Hindlimb muscle (tissue), 1 donor: ENCODE results near the gene NDUFS3. TPM values are rescaled to one million over a fixed set of nuclear protein-coding genes. Genes with fewer than 3 reads are reported as not detected.

Experiments used
- DNase-seq: peaks from one replicate; pipeline ENCODE4 v3.0.0-alpha.2; 2013
- polyA plus RNA-seq: library from polyadenylated mRNA; unstranded; fragments of 120-200 nt; gene quantifications from one replicate; pipeline ENCODE4 v1.2.1, GENCODE V29; 2013; ENCODE audit not compliant: insufficient read length

NDUFS3 gene
- polyA plus RNA-seq, 1 donor = 86.6 TPM

DNA sequence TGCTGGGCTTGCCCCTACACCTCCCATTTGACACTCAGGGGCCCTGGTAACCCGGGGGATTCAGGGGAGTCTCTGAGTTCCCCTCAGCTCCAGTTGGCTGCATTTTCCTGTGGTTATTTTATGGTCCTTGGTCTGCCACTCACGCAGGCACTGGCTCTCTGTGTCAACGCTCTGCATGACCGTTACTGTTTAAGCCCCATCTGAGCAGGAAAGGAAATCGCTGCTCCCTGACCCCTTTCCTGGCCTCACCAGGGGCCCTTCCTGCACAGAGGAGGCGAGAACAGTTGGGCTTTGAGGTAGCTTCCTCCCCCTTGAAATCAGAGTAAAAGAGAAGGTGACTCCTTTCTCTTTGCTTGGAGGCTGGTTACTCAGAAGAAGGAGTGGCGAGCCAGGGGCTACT lies 12.9 kb downstream of the NDUFS3 start:
- no peak for DNase-seq

GRCh38 chr11:47592251-47592650 lies 13.4 kb downstream of the NDUFS3 start:
- DNase-seq = no peak

GRCh38 chr11:47592970-47593369 lies 14.1 kb downstream of the NDUFS3 start:
- DNase-seq = no peak

DNA sequence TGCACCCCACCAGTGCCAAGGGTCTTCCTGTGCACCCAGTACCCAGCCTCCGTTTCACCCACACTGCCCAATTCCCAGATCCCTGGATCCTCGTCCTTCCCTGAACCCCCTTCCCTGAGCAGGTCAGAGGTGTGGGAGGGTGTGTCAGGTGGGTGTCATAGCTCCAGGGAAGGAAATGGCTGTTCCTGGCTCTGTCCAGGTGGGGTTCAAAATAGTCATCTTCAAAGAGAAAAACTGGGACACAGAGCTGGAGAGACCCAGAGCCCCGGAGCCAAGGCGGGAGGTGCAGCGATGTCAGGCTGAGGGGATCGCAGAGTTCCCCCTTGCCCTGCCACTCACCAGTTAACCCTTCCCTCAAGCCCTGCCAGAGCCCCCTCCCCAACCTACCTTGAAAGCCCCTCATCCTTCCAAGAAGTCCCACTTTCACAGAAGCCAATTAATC lies 14.6 kb downstream of the NDUFS3 start:
- DNase-seq = no peak

DNA sequence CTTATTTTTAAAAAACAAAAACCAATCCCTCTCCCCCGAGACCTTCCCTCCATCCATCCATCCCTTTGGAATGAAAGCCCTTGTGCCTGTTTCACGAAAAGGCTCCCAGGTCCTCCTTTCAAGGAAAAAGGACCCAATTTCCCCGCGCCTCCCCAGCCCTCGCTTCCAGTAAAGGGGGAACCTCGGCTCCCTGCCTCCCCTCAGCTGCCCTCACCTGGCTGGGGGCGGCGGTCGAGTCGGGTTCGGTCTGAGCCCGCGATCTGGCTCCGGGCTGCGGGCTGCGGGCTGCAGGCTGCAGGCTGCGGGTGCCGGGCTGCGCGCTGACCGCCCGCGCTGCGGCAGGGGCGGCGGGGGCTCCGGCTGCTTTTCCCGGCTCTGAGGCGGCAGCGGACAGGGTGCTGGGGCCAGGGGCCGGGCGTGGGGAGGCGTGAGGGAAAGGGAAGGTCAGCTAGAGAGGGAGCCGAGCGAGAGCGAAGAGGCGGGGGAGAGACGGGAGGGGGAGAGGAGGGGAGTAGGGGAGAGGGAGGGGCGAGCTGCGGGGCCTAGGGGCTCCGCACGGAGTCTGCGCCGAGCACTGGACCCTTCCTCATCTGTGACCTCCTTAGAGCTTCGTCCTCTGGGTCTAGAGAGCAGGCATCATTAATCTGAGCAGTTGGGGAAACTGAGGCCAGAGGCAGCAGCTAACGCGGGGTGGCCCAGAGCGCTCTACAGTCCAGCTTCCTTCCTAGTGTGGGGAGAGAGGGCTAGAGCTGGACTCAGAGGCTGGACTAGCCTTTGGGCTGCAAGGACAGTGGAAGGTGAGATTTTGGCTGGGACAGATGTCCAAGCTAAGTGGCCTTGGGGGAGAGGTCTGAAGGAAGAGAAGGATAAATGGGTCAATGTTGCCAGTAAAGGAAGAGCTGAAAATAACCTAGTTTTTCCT lies 15.3 kb downstream of the NDUFS3 start, which contains the start of gene C1QTNF4:
Gene C1QTNF4 (minus strand): TSS at position 478 of the 922 bp plus-strand sequence. CDS start 3,601 bp downstream, outside the sequence.
- no peak for DNase-seq

GRCh38 chr11:47595029-47595428 lies 16.2 kb downstream of the NDUFS3 start:
- no peak for DNase-seq

GRCh38 chr11:47595967-47596366 lies 17.1 kb downstream of the NDUFS3 start:
- no peak for DNase-seq

- DNase-seq = no peak
These were observed 21.0 kb downstream of the NDUFS3 start for GRCh38 chr11:47599902-47600301.

- no peak for DNase-seq
These were observed 24.4 kb downstream of the NDUFS3 start for GRCh38 chr11:47603295-47603694.

GRCh38 chr11:47605921-47606320 lies 27.0 kb downstream of the NDUFS3 start:
- DNase-seq = no peak

DNA sequence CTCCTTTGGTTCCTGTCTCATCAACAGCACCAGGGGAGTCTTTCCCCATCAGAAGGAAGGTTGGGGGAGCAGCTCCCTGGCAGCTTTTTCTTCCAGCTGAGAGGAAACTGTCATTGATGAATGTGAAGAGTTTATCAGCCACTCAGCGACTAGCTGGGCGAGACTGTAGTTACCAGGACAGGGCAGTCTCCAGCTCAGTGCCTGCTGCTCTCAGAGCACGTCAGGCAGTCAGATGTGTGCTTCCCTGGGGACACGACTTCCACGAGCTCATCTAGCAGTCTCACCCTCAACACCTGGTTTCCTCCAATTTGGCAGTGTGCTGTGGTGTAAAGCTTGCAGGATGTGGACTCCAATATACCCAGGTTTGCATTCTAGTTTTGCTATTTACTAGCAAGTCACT lies 27.9 kb downstream of the NDUFS3 start:
- DNase-seq = no peak

- DNase-seq = no peak
These were observed 28.5 kb downstream of the NDUFS3 start for GRCh38 chr11:47607380-47607779.

DNA sequence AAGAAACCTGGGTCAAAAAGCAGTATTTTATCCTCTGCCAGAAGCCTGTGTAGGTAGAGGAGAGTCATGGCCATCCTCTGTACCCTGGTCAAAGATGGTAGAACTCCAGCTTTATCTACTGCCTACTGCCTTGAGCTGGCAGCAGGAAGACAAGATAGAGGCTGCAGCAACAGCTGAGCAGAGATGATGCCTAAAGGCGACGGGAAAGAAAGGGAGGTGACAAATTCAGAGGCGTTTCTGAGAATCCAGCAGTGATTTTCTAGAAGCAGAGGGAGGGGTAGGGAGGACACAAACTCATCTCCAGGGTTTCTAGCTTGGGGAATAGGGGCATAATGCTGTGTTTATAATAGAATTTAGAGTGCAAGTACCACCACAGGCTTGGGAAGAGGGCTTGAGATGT lies 30.8 kb downstream of the NDUFS3 start:
- DNase-seq = no peak

- DNase-seq = no peak
These were observed 32.5 kb downstream of the NDUFS3 start for GRCh38 chr11:47611348-47611794.

GRCh38 chr11:47615249-47615648 lies 36.4 kb downstream of the NDUFS3 start:
- no peak for DNase-seq

DNA sequence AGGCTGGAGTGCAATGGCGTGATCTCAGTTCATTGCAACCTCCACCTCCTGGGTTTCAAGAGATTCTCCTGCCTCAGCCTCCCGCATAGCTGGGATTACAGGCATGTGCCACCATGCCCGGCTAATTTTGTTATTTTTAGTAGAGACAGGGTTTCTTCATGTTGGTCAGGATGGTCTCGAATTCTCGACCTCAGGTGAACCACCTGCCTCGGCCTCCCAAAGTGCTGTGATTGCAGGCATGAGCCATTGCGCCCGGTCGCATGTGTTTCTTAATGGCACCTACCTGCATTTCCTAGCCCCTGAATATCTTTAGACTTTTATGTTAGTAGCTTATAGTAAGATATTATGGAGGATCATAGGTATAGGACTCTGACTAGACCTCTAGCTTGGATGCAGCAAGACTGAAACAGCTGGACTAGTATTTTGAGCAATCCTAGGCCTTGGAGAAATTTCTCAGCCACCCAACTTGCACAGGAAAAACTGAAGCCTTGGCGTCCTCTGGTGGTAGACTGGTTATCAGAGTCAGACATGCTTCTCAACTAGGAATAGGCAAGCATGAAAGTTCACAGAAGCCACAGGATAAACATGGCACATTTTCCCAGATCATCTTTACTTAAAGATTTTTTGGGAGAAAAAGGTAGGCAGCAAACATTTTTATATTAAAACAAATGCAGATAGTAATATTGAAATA lies 38.0 kb downstream of the NDUFS3 start:
- peak; percentile 68 for DNase-seq

GRCh38 chr11:47617417-47617809 lies 38.5 kb downstream of the NDUFS3 start:
- DNase-seq = no peak

GRCh38 chr11:47620836-47621378 lies 42.0 kb downstream of the NDUFS3 start:
- DNase-seq = no peak

DNA sequence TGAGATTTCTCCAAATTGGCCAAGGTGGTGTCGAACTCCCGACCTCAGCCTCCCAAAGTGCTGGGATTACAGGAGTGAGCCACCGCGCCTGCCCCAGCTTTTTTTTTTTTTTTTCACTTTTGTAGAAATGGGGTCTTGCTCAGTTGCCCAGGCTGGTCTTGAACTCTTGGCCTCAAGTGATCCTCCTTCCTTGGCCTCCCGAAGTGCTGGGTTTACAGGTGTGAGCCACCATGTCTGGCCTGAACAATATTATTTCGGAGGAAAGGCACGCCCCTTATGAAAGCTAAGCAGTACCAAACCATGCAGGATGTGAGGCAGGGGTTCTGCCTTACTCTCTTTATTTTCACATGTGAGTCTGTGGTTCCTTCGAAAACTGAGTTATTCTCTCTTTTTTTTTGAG lies 47.4 kb downstream of the NDUFS3 start:
- DNase-seq = no peak

- DNase-seq = no peak
These were observed 49.2 kb downstream of the NDUFS3 start for GRCh38 chr11:47628026-47628425.

DNA sequence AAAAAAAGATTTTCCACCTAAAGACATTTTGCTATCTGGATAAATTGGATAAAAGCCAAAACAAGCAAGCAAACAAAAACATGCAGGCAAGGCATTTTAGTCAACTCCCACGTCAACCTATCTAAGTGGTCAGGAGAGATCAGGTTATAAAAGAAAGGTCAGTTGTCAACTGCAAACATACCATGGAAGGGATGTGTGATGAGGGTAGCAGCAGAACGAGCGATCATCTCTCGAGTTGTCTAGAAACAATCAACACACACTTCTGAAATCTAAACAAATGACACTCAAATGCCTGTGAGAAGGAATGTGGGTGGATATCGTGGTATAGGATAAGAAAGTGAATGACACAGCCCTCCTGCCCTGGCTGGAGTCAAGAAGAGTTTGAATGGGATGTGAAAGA lies 52.6 kb downstream of the NDUFS3 start:
- DNase-seq = no peak
